ENCODE measurements around the gene WDCP. TPM values are rescaled to one million over a fixed set of nuclear protein-coding genes. Genes with fewer than 3 reads are reported as not detected.
A peak's percentile ranks its signal among the peaks of the same experiment; 100 is the strongest.

WDCP gene
- total and polyA plus RNA-seq, 7 donors = 4.6 to 17.3 (median 7.1) TPM

- intact Hi-C loops (cut with DNase I) = no loop called here
- no peak for ATAC-seq
- H3K27ac ChIP-seq = no peak overlapping the region
Observed at GRCh38 chr2:24054366-24055010, 7.3 kb upstream of the WDCP start.

GRCh38 chr2:24052951-24053350 is 5.8 kb upstream of the WDCP start:
- TF ChIP-seq CTCF (IDR thresholded peaks at IDR 0.05) = no peak
- peaks cover 6% of the 10 kb centered on the region for H3K4me1 ChIP-seq
- H3K9me3 ChIP-seq = no peaks in the 10 kb centered on the region
- H3K36me3 ChIP-seq (ENCODE audit: insufficient read depth in 1 of 2, low read depth in 1 of 2) = no peaks in the 10 kb centered on the region
- peaks cover 0 to 17% (median 7%) of the 10 kb centered on the region in 3 donors for H3K27me3 ChIP-seq (ENCODE audit: insufficient read depth in 3 of 3, low read length in 2 of 3)
- no peak overlapping the region for H3K27ac ChIP-seq
- ATAC-seq (no peak), DNase-seq (no peak)
- H3K4me3 ChIP-seq = no peak overlapping the region
- WGBS, 3 donors = 83 to 95% (median 91%) methylated on average over 1 of the region's 1 CpG
- intact Hi-C loops (cut with DNase I) = no loop called here

More at GRCh38 chr2:24054366-24055010, 7.3 kb upstream of the WDCP start:
- no peaks in the 10 kb centered on the region for H3K9me3 ChIP-seq
- peaks cover 0 to 6% (median 2%) of the 10 kb centered on the region in 3 donors for H3K27me3 ChIP-seq (ENCODE audit: insufficient read depth in 3 of 3, low read length in 2 of 3)
- DNase-seq = no peak
- no peaks in the 10 kb centered on the region for H3K36me3 ChIP-seq (ENCODE audit: insufficient read depth in 1 of 2, low read depth in 1 of 2)
- no peak for TF ChIP-seq CTCF (IDR thresholded peaks at IDR 0.05)
- peaks cover 6% of the 10 kb centered on the region for H3K4me1 ChIP-seq
- H3K4me3 ChIP-seq = no peak overlapping the region
- WGBS, 3 donors = 73 to 79% (median 74%) methylated on average over 8 of the region's 8 CpGs

GRCh38 chr2:24051833-24052232 is 4.6 kb upstream of the WDCP start:
- TF ChIP-seq CTCF (IDR thresholded peaks at IDR 0.05) = no peak
- no peak overlapping the region for H3K4me3 ChIP-seq
- 74 to 80% (median 75%) methylated on average over 8 of the region's 8 CpGs for WGBS, 3 donors
- intact Hi-C loops (cut with DNase I) = no loop called here
- DNase-seq = no peak
- no peak for ATAC-seq
- H3K9me3 ChIP-seq = no peaks in the 10 kb centered on the region
- no peak overlapping the region for H3K27ac ChIP-seq
- H3K27me3 ChIP-seq (ENCODE audit: insufficient read depth in 3 of 3, low read length in 2 of 3) = peaks cover 0 to 17% (median 7%) of the 10 kb centered on the region in 3 donors
- H3K4me1 ChIP-seq = peaks cover 6% of the 10 kb centered on the region
- H3K36me3 ChIP-seq (ENCODE audit: insufficient read depth in 1 of 2, low read depth in 1 of 2) = no peaks in the 10 kb centered on the region

GRCh38 chr2:24050041-24050979 is 3.1 kb upstream of the WDCP start:
- Histone ChIP-seq H3K27me3 (ENCODE audit: insufficient read depth in 3 of 3, low read length in 2 of 3) (peaks cover 0 to 17% (median 7%) of the 10 kb centered on the region in 3 donors), H3K4me3 (peak overlapping the region; percentile 75), H3K27ac (peak overlapping the region; percentile 16), H3K36me3 (ENCODE audit: insufficient read depth in 1 of 2, low read depth in 1 of 2) (no peaks in the 10 kb centered on the region), H3K9me3 (no peaks in the 10 kb centered on the region), H3K4me1 (peaks cover 15% of the 10 kb centered on the region)
- ATAC-seq (no peak), DNase-seq (peak; percentile 25 to 55)
- TF ChIP-seq CTCF (IDR thresholded peaks at IDR 0.05) = no peak
- intact Hi-C loops (cut with DNase I) = no loop called here
- WGBS, 3 donors = 3 to 5% (median 5%) methylated on average over 36 to 47 of the region's 47 CpGs

Data from psoas muscle (tissue), 8 donors.